Right lobe of liver (tissue), 6 donors: ENCODE measurements around the gene BFSP1. TPM values are rescaled to one million over a fixed set of nuclear protein-coding genes. Genes with fewer than 3 reads are reported as not detected.

Source experiments
- ATAC-seq, 4 donors: fragments of 200-7000 bp; cut with Tn5 transposase; one replicate each; pipeline ENCODE4 v1.9.1; 2020; ENCODE audit warnings: mild to moderate bottlenecking in 4 of 4, moderate library complexity in 4 of 4
- DNase-seq, 3 donors: peaks; one replicate each; pipeline ENCODE4 v3.0.0-alpha.2; 2020
- H3K27ac ChIP-seq, 3 donors: fragments of 200-600 bp; one replicate each; pipeline ENCODE4 v1.8.0; 2022
- H3K27me3 ChIP-seq, 2 donors: fragments of 200-600 bp; one replicate each; pipeline ENCODE4 v1.8.0; 2022
- H3K36me3 ChIP-seq, 4 donors: fragments of 200-600 bp; sonication (generic) in 1 of 4; one replicate each; pipeline versions ENCODE4 v1.5.1 to v1.8.0; 2017 to 2022; ENCODE audit warnings: control low read depth in 1 of 4
- H3K4me1 ChIP-seq, 4 donors: fragments of 200-600 bp; sonication (generic) in 1 of 4; one replicate each; pipeline versions ENCODE4 v1.5.1 to v1.8.0; 2017 to 2022; ENCODE audit warnings: control low read depth in 1 of 4
- H3K4me3 ChIP-seq, 3 donors: fragments of 200-600 bp; one replicate each; pipeline ENCODE4 v1.8.0; 2022
- H3K9me3 ChIP-seq, 4 donors: fragments of 200-600 bp; sonication (generic) in 1 of 4; one replicate each; pipeline versions ENCODE4 v1.5.1 to v1.8.0; 2017 to 2022; ENCODE audit warnings: control low read depth in 1 of 4
- CTCF ChIP-seq, 4 donors: fragments of 200-600 bp in 3 of 4; fragments of 450-650 bp in 1 of 4; IDR thresholded peaks; one replicate each; pipeline versions ENCODE4 v1.5.1 to v1.8.0; 2016 to 2022; ENCODE audit warnings: antibody characterized with exemption in 4 of 4, mild to moderate bottlenecking in 2 of 4
- POLR2A ChIP-seq: fragments of 450-650 bp; IDR thresholded peaks from one replicate; pipeline ENCODE4 v1.6.1; 2017; ENCODE audit warnings: antibody characterized with exemption, mild to moderate bottlenecking
- WGBS: methylation state at CpG from one replicate; pipeline ENCODE4 v1.1.6; 2018; ENCODE audit warnings: low coverage, low lambda C conversion rate; ENCODE audit not compliant: insufficient coverage; ENCODE audit errors: missing lambda C conversion rate; 5-methylcytosine and 5-hydroxymethylcytosine counted together
- intact Hi-C, 2 donors: fragments of 100-400 bp; cut with DNase I; formaldehyde crosslinking; loops; one replicate each; pipeline versions ENCODE4 v1.11.2 to v1.14.1; 2022
- total RNA-seq, 6 experiments: library from RNA; depleted of rRNA in 2 of 6; stranded (reverse); fragments of >200 nt in 2 of 6; fragmentation: NEBNext Ultra II Directional in 3 of 6; extraction: Animal tissue kit (Norgen Biotek cat#: 25700) in 3 of 6; gene quantifications; one replicate each; pipeline versions ENCODE4 v1.1.0 to v1.2.4, GENCODE V29; 2016 to 2023
- donor health status: DM: no; HTN: yes; CAD: no.
- donor health status: DM: no; HTN: no; CAD: no.
- donor health status: DM: no; HTN: no; CAD: no.
- donor health status: DM: no; HTN: yes; CAD: no.
- donor health status: DM: no; HTN: yes; CAD: no.

Gene BFSP1
- total RNA-seq, 6 experiments from 2014 or later = 0.16 to 0.68 (median 0.25) TPM

DNA sequence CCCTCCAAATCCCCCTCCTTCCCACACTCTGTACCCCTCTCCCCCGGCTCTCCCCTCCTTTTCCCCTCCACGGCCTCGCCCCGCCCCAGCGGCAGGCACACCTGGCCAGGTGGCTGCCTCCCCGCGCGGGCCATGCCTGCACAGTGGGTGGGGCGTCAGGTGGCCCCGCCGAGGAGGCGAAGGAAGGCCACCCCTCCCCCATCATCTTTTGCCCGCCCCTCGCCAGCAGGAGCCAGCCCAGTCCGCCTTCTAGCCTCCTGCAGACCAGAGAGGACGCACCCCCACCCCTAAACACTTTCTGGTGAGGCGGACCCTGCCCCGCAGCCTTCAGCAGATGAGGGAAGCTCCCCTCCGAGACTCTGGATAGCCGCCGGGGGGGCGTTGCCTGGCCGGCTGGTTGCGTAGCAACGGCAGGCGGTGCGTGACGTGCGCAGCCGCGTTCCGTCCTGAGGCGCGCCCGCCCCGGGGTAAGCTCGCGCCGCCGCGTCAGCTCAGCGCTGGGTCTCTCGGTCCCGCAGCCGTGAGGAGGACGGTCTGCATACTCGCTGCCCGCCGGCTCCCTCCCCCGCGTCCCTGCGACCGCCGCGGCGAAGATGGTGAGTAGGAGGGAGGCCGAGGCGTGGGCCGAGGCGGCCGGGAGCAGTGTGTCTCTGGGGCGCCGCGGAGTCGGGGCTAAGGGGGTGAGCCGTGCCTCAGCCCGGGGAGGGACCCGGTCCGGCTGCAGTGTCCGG lies 38.6 kb upstream of the BFSP1 start, which contains the start of gene DSTN:
DSTN (plus strand) TSS at position 460 of the 731 bp plus-strand sequence; CDS start at position 594, 134 bp downstream.
- peak; percentile 89 for TF ChIP-seq POLR2A
- TF ChIP-seq CTCF (IDR thresholded peaks at IDR 0.05) = no peak
- Histone ChIP-seq H3K9me3 (no peaks in the 10 kb centered on the region), H3K36me3 (no peaks in the 10 kb centered on the region), H3K4me1 (peaks cover 0 to 26% (median 9%) of the 10 kb centered on the region in 4 donors), H3K27ac (peak within 1 kb of the TSS; percentile 94 to 97 (median 94)), H3K27me3 (no peaks in the 10 kb centered on the region), H3K4me3 (peak within 1 kb of the TSS; percentile 92 to 96 (median 96))
- ATAC-seq = peak; percentile 87 to 93 (median 92)
- 0% methylated on average over 15 of the region's 70 CpGs for WGBS
- peak; percentile 95 for DNase-seq
- intact Hi-C loops = no loop called here

GRCh38 chr20:17568972-17569521 lies 37.9 kb upstream of the BFSP1 start:
- ATAC-seq = peak; percentile 55 to 70 (median 62)
- peak; percentile 66 to 80 (median 77) for DNase-seq
- no peaks in the 10 kb centered on the region for H3K9me3 ChIP-seq
- 1% methylated on average over 33 of the region's 38 CpGs for WGBS
- peaks cover 0 to 26% (median 9%) of the 10 kb centered on the region in 4 donors for H3K4me1 ChIP-seq
- no peaks in the 10 kb centered on the region for H3K27me3 ChIP-seq
- peak overlapping the region; percentile 94 to 97 (median 94) for H3K27ac ChIP-seq
- H3K36me3 ChIP-seq = no peaks in the 10 kb centered on the region
- intact Hi-C loops = no loop called here
- H3K4me3 ChIP-seq = peak overlapping the region; percentile 92 to 96 (median 96)
- TF ChIP-seq POLR2A (peak; percentile 47), CTCF (IDR thresholded peaks at IDR 0.05) (no peak)

GRCh38 chr20:17568045-17568788 lies 37.0 kb upstream of the BFSP1 start:
- no peak for TF ChIP-seq POLR2A
- no peak for TF ChIP-seq CTCF (IDR thresholded peaks at IDR 0.05)
- H3K4me3 ChIP-seq = peak overlapping the region in 1 of 3 donors; percentile 96
- peaks cover 0 to 26% (median 9%) of the 10 kb centered on the region in 4 donors for H3K4me1 ChIP-seq
- no peaks in the 10 kb centered on the region for H3K9me3 ChIP-seq
- H3K36me3 ChIP-seq = no peaks in the 10 kb centered on the region
- intact Hi-C loops = no loop called here
- no peaks in the 10 kb centered on the region for H3K27me3 ChIP-seq
- DNase-seq = no peak
- H3K27ac ChIP-seq = peak overlapping the region; percentile 94 to 97 (median 94)
- 61% methylated on average over 5 of the region's 6 CpGs for WGBS
- ATAC-seq = no peak

- ATAC-seq (no peak), DNase-seq (no peak)
- H3K9me3 ChIP-seq = no peaks in the 10 kb centered on the region
- no peaks in the 10 kb centered on the region for H3K36me3 ChIP-seq
- peaks cover 0 to 7% (median 3%) of the 10 kb centered on the region in 4 donors for H3K4me1 ChIP-seq
- TF ChIP-seq POLR2A (no peak), CTCF (IDR thresholded peaks at IDR 0.05) (no peak)
- 89% methylated on average over 3 of the region's 3 CpGs for WGBS
- intact Hi-C loops = no loop called here
- H3K27me3 ChIP-seq = no peaks in the 10 kb centered on the region
- H3K27ac ChIP-seq = no peak overlapping the region
- H3K4me3 ChIP-seq = no peak overlapping the region
Observed at GRCh38 chr20:17566345-17566744, 35.2 kb upstream of the BFSP1 start.
